ENCODE data around the gene TSPAN32.

DNA sequence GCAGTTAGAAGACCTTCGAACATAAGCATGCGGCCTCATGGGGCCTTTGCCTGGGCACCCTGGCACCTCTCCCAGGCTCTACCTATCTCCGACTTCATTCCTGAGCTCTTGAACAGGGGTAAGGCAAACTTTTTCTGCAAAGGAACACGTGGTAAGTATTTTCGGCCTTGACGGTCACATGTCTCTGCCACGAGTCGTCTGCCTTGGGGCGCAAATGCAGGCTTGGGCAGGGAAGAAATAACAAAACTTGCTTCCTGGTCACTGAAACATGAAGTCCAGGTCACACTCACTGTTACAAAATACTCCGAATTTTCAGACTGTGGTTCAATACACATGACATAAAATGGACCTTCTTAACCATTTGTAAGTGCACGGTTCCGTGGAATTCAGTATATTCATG, 28.0 kb upstream of the TSPAN32 start:
- TF ChIP-seq, protein P1, sequence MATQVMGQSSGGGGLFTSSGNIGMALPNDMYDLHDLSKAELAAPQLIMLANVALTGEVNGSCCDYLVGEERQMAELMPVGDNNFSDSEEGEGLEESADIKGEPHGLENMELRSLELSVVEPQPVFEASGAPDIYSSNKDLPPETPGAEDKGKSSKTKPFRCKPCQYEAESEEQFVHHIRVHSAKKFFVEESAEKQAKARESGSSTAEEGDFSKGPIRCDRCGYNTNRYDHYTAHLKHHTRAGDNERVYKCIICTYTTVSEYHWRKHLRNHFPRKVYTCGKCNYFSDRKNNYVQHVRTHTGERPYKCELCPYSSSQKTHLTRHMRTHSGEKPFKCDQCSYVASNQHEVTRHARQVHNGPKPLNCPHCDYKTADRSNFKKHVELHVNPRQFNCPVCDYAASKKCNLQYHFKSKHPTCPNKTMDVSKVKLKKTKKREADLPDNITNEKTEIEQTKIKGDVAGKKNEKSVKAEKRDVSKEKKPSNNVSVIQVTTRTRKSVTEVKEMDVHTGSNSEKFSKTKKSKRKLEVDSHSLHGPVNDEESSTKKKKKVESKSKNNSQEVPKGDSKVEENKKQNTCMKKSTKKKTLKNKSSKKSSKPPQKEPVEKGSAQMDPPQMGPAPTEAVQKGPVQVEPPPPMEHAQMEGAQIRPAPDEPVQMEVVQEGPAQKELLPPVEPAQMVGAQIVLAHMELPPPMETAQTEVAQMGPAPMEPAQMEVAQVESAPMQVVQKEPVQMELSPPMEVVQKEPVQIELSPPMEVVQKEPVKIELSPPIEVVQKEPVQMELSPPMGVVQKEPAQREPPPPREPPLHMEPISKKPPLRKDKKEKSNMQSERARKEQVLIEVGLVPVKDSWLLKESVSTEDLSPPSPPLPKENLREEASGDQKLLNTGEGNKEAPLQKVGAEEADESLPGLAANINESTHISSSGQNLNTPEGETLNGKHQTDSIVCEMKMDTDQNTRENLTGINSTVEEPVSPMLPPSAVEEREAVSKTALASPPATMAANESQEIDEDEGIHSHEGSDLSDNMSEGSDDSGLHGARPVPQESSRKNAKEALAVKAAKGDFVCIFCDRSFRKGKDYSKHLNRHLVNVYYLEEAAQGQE (IDR thresholded peaks at IDR 0.05; ENCODE audit: insufficient replicate concordance, low read depth): no peak
- TF ChIP-seq CTCF (IDR thresholded peaks at IDR 0.05; ENCODE audit: insufficient read depth, low read length) (no peak), POLR2AphosphoS5 (IDR thresholded peaks at IDR 0.05; ENCODE audit: low read depth) (no peak), GABPA (IDR thresholded peaks at IDR 0.05; ENCODE audit: low read depth) (no peak), SPI1 (IDR thresholded peaks at IDR 0.05; ENCODE audit: borderline replicate concordance, low read depth) (no peak)
